Stimulated activated naive CD4-positive, alpha-beta T cell (primary cell): Measurements from ENCODE around the gene NTF3.

Experiments used
- DNase-seq, 6 experiments: peaks; one replicate each; lab custom pipeline; 2025; lab: John Stamatoyannopoulos, UW

The NTF3 gene

GRCh38 chr12:5432011-5432400 lies at the start of gene NTF3:
Gene NTF3 (plus strand): TSS chr12:5432108. CDS start chr12:5432325, 217 bp downstream.
- DNase-seq: no peak

GRCh38 chr12:5384015-5384414 lies 47.9 kb upstream of the NTF3 start:
- no peak for DNase-seq

GRCh38 chr12:5388581-5389535 lies 43.0 kb upstream of the NTF3 start:
- no peak for DNase-seq

- no peak for DNase-seq
Observed at GRCh38 chr12:5390174-5390799, 41.6 kb upstream of the NTF3 start.

GRCh38 chr12:5391653-5392052 lies 40.3 kb upstream of the NTF3 start:
- no peak for DNase-seq

GRCh38 chr12:5392961-5393360 lies 38.9 kb upstream of the NTF3 start:
- DNase-seq: no peak

GRCh38 chr12:5395443-5396271 lies 36.3 kb upstream of the NTF3 start:
- no peak for DNase-seq

GRCh38 chr12:5396541-5396940 lies 35.4 kb upstream of the NTF3 start:
- no peak for DNase-seq

GRCh38 chr12:5399266-5399665 lies 32.6 kb upstream of the NTF3 start:
- no peak for DNase-seq

- DNase-seq: no peak
Observed at GRCh38 chr12:5402009-5402935, 29.6 kb upstream of the NTF3 start.

DNA sequence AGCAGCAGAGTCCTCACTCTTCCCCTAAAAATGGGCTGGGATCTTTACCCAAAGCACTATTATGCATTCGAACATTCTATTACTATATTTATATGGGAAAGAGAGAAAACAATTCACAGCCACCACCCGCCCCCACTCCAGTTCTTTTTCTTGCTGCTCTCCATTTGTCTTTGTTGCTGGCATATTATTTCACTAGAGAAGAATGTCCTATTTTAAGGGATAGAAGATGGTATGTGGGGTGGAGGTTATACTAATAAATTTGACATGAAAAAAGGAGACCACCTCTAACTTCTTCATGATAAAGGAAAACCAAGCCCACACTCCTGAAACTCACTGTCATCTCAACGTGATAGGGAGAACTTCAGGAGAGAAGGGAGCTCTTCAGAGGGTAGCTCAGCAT lies 28.5 kb upstream of the NTF3 start:
- no peak for DNase-seq

DNA sequence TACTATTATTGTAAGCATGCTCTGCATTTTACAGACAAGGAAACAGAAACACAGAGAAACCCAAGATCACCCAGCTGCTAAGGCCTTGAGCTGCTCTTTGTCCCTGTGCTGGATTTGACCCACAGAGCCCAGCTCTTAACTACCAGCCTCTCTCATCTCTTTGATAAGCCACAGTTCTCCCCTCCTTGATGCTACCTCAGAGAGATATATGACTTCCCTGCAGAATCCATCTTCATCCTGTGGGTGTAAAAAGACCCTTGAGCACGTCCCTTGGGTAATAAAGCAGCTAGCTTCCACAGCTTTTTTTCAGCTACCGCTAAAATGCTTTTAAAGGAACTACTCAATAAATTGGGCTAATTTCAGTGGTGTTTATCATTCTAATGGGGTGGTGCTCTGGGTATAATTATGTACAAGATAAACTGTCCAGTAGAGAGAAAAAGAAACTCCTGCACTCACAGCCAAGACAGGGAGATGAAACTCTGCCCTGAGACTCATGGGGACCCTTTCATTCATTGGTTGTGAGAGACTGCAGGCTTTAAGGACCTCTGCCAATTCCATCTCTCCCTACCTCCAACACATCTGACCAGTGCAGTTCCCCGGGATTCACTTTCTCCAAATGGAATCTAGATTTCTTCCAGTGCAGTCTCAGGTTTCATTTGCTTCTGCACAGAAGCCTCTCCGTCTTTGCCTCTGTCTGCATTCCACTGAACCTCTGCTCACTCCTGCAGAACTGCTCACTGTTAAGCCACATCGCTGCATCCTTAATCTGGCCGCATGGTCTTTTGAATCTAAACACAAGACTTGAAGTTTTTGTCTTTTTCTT lies 24.7 kb upstream of the NTF3 start:
- no peak for DNase-seq

DNA sequence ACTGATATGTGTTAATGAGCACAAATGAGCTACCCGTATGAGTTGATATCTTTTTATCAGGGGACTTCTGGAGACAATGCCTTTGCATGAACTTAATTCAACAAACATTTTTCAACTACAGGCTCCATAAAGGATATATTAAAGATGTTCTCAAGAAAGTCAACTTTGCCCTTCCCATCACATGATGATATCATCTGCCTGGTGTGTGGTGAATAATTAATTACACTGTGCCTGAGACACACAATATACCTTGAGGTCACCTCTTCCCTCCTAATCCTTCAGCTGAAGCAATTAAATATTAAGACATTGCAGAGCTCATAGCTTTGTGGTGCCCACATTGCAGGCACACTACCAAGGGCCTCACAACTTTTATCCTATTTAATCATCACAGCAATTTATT lies 22.3 kb upstream of the NTF3 start:
- DNase-seq: no peak

DNA sequence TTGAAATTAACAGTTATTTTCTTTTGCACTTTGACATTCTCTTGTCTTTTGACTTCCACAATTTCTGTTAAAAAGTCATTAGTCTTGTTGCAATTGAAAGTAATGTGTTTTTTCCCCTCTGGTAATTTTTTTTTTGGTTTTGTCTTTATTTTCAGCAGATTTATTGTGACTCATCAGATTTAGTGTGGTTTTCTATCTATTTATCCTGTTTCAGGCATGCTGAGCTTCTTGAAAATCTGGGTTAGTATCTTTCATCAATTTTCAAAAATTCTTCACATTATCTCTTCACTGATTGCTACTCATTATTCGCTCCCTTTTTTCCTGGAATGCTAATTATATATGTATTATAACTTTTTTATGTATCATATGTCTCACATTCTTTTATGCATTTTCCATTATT lies 15.3 kb upstream of the NTF3 start:
- no peak for DNase-seq

- DNase-seq: no peak
Observed at GRCh38 chr12:5417500-5417899, 14.4 kb upstream of the NTF3 start.

- DNase-seq: no peak
Observed at GRCh38 chr12:5428332-5429221, 3.3 kb upstream of the NTF3 start.

GRCh38 chr12:5429741-5430557 lies 2.0 kb upstream of the NTF3 start:
- DNase-seq: no peak
